Activated T-cell treated with anti-CD3 and anti-CD28 coated beads for 24 hours (primary cell): Measurements from ENCODE around the gene CX3CL1.
"Not testable (repeated sequence)": the region's sequence is repeated elsewhere in the genome, so short reads cannot be mapped to it uniquely, and the experiment has no call there.

Experiments used
- DNase-seq: peaks from one replicate; pipeline ENCODE4 v3.0.0-alpha.2; 2020; ENCODE audit warnings: low read depth

CX3CL1 gene

DNA sequence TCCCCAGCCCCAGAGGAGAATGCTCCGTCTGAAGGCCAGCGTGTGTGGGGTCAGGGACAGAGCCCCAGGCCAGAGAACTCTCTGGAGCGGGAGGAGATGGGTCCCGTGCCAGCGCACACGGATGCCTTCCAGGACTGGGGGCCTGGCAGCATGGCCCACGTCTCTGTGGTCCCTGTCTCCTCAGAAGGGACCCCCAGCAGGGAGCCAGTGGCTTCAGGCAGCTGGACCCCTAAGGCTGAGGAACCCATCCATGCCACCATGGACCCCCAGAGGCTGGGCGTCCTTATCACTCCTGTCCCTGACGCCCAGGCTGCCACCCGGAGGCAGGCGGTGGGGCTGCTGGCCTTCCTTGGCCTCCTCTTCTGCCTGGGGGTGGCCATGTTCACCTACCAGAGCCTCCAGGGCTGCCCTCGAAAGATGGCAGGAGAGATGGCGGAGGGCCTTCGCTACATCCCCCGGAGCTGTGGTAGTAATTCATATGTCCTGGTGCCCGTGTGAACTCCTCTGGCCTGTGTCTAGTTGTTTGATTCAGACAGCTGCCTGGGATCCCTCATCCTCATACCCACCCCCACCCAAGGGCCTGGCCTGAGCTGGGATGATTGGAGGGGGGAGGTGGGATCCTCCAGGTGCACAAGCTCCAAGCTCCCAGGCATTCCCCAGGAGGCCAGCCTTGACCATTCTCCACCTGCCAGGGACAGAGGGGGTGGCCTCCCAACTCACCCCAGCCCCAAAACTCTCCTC is 10.4 kb downstream of the CX3CL1 start:
- no peak for DNase-seq

DNA sequence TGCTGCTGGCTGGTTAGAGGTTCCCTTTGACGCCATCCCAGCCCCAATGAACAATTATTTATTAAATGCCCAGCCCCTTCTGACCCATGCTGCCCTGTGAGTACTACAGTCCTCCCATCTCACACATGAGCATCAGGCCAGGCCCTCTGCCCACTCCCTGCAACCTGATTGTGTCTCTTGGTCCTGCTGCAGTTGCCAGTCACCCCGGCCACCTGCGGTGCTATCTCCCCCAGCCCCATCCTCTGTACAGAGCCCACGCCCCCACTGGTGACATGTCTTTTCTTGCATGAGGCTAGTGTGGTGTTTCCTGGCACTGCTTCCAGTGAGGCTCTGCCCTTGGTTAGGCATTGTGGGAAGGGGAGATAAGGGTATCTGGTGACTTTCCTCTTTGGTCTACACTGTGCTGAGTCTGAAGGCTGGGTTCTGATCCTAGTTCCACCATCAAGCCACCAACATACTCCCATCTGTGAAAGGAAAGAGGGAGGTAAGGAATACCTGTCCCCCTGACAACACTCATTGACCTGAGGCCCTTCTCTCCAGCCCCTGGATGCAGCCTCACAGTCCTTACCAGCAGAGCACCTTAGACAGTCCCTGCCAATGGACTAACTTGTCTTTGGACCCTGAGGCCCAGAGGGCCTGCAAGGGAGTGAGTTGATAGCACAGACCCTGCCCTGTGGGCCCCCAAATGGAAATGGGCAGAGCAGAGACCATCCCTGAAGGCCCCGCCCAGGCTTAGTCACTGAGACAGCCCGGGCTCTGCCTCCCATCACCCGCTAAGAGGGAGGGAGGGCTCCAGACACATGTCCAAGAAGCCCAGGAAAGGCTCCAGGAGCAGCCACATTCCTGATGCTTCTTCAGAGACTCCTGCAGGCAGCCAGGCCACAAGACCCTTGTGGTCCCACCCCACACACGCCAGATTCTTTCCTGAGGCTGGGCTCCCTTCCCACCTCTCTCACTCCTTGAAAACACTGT is 11.3 kb downstream of the CX3CL1 start:
- no peak for DNase-seq

DNA sequence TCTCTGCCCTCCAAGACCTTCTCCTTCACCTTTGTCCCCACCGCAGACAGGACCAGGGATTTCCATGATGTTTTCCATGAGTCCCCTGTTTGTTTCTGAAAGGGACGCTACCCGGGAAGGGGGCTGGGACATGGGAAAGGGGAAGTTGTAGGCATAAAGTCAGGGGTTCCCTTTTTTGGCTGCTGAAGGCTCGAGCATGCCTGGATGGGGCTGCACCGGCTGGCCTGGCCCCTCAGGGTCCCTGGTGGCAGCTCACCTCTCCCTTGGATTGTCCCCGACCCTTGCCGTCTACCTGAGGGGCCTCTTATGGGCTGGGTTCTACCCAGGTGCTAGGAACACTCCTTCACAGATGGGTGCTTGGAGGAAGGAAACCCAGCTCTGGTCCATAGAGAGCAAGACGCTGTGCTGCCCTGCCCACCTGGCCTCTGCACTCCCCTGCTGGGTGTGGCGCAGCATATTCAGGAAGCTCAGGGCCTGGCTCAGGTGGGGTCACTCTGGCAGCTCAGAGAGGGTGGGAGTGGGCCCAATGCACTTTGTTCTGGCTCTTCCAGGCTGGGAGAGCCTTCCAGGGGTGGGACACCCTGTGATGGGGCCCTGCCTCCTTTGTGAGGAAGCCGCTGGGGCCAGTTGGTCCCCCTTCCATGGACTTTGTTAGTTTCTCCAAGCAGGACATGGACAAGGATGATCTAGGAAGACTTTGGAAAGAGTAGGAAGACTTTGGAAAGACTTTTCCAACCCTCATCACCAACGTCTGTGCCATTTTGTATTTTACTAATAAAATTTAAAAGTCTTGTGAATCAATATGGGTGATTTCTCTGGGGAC is 12.2 kb downstream of the CX3CL1 start:
- no peak for DNase-seq

GRCh38 chr16:57385083-57385482 is 12.8 kb downstream of the CX3CL1 start:
- DNase-seq, result no peak

GRCh38 chr16:57386381-57386951 is 14.2 kb downstream of the CX3CL1 start:
- no peak for DNase-seq

DNA sequence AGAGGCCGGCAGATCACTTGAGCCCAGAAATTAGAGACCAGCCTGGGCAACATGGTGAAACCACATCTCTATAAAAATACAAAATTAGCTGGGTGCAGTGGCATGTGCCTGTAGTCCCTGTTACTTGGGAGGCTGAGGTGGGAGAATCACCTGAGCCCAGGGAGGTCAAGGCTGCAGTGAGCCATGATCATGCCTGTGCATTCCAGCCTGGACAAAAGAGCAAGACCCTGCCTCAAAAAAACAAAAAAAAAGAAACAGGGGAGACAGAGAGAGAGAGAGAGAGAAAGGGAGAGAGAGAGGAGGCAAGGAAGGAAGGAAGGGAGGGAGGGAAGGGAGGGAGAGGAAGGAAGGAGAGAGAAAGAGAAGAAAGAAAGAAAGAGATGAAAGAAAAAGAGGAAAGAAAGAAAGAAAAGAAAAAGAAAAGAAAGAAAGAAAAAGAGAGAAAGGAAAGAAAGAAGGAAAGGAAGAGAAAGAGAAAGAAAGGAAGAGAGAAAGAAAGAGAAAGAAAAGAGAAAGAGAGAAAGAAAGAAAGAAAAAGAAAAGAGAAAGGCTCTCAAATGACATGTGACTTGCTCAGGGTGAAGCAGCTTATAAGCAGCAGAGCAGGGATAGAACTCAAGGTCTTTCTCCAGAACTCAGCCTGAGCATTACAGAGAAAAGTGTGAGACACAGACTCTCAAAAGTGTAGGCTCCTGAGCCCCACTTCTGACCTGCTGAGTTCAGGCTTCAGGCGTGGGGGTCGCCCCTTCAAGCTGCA is 15.5 kb downstream of the CX3CL1 start:
- DNase-seq, result no peak

GRCh38 chr16:57388359-57389086 is 16.2 kb downstream of the CX3CL1 start:
- no peak for DNase-seq

- DNase-seq, result no peak
Observed at GRCh38 chr16:57389087-57389468, 16.8 kb downstream of the CX3CL1 start.

DNA sequence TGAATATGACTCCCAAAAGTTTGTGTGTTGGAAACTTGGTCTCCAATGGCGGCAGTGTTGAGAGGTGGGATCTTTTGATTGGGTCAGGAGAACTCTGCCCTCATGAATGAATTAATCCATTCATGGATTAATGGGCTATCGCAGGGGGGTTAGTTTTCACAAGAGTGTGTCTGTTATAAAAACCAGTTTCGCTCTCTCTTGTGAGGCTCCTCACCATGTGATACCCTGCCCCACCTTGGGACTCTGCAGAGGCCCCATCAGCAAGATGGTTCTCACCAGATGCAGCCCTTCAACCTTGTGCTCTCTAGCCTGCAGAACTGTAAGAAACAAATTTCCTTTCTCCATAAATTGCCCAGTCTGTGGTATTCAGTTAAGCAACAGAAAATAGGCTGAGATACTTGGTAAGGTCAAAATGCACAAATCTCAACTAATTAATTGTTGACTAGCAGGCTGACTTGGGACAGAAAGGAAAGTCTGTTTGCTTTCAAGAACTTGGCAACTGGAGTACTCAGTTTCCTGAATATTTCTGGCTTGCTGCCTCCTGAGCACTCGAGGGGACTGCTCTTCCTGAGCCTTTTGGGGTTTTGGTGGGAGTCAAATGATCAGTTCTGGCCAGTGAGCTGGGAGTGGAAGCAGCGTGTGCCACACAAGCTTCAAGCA is 18.5 kb downstream of the CX3CL1 start:
- no peak for DNase-seq

DNA sequence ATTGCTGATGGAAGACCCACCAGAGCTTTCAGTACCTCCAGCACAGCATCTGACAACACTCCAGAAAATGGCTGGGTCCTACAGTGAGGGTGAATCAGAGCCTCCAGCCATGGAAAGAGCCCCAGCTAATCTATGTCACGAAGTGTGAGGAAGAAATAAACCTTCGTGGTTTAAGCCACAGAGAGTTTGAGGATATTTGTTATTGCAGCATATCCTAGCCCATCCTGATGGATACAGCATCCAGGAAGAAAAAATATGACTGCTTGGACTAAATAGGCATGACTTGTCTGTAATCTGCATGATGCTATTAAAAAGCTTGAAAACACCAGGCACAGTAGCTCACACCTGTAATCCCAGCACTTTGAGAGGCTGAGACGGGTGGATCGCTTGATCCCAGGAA is 19.0 kb downstream of the CX3CL1 start:
- DNase-seq, result no peak

GRCh38 chr16:57391708-57392107 is 19.4 kb downstream of the CX3CL1 start:
- DNase-seq, result no peak

GRCh38 chr16:57392694-57393093 is 20.4 kb downstream of the CX3CL1 start:
- DNase-seq, result no peak

DNA sequence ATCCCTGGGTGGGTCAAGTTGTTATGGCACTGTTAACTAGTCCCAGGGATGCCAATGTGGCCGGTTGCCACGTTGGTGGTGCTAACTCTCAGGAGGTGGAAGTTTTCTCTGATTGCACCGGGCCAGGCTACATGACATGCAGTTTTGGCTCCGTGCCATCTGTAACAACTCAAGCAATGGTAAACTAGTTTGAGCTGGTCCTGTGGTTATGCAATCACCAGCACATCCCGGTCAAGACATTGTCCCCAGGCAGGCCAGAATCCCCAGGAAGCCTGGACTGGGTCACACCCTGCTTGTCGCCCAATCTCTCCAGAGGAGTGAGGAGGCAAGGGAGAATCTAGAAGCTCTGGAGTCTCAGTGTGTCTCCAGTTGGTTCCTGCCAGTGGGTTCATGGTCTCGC is 22.2 kb downstream of the CX3CL1 start:
- no peak for DNase-seq

DNA sequence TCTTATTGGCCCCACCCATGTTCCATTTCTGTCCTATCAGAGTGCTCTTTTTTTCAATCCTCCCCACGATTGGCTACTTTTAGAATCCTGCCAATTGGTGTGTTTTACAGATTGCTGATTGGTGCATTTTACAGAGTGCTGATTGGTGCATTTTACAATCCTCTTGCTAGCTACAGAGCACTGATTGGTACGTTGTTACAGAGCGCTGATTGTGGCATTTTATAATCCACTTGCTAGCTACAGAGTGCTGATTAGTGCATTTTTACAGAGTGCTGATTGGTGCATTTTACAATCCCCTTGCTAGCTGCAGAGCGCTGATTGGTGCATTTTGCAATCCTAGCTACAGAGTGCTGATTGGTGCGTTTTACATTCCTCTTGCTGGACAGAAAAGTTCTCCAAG is 22.7 kb downstream of the CX3CL1 start:
- DNase-seq, result no peak

GRCh38 chr16:57396786-57397185 is 24.5 kb downstream of the CX3CL1 start:
- DNase-seq, result no peak

DNA sequence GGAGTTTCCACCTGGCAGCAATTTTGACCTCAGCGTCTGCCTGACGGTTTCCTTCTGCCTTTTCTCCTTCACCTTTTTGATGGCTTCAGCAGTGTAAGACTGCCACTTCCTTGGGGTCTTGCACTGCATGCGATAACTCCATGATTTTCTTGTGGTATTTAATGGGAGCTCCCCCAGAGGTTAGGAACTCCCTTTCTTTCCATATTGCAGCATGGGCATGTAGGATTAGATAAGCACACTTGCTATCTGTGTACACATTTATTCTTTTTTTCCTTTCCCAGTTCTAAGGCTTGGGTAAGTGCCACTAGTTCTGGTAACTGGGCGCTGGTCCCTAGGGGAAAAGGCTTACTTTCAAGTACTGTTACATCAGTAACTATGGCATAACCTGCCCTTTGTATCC is 25.2 kb downstream of the CX3CL1 start:
- not testable (repeated sequence) for DNase-seq

DNA sequence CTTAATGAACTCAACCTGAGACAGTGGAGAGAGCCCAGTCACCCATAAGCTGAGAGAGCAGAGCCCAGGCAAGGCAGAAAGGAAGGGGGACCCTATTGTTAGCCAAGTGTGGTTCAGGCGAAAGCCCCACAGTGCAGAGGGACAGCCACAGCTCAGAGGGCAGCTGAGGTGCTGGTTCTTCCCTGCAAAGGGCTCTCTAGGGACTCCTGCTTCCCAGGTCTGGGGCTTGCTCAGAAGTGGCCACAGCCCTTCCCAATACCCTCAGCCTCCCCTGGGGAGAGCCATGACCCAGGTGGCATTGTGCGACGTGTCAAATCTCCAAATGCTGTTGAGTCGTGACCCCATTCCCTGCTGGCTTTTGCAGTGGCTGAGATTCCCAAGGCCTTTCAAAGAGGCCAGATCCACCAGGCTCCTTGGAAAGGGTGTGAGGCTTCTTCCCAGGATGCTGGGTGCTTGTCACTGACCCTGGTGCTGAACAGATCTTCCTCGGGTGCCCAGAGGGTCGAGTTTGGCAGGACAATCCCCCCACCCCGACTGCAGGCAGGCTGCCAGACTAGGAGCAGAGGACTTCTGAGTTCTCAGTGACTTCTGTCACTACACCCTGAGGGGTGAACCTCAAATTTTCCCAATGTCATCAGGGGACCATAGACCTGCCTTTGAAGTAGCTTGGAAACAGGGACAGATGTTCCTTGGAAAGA is 29.8 kb downstream of the CX3CL1 start:
- DNase-seq, result no peak

DNA sequence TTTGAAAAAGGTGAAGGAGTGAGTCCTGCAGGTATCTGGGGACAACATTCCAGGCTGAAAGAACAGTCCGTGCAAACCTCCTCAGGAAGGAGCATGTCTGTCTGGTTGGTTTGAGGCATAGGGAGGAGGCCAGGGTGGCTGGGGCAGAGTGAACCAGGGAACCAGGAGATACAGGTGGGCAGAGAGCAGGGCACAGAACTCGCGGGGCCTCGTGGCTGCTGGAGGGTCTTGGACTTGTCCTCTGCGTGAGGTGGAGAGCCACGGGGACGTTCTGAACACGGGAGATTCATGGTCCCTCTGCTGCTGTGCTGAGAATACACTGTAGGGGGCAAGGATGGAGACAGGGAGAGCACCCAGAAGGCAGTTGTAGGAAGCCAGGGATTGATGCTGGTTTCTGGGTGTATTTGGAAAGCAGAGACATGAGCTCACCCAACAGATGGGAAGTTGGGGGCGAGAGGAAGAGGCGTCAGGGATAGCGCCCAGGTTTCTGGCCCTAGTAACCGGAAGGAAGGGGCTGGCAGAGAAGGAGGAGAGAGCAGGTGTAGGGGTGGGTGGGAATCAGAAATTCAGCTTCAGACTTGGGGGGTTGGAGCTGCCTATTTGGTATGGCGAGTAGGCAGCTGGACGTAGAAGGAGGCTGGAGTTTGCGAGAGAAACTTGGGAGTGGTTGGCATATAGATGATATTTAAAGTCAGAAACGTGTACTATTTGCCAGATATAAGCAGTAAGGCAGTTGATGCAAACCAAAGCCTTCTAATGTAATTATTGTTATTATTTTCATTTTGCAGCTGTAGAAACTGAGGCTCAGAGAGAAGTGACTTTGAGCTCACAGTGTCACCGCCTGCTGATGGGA is 31.9 kb downstream of the CX3CL1 start, which contains the start of gene CCL17:
Gene CCL17 (plus strand): TSS at position 803 of the 853 bp plus-strand sequence. CDS start 9,166 bp downstream, outside the sequence.
- no peak for DNase-seq
